Right atrium auricular region (tissue), 2 donors: ENCODE measurements around the gene PFN1. TPM values are rescaled to one million over a fixed set of nuclear protein-coding genes. Genes with fewer than 3 reads are reported as not detected.

Source experiments
- DNase-seq: peaks from one replicate; pipeline ENCODE4 v3.0.0-alpha.2; 2019; ENCODE audit warnings: low spot score
- H3K27ac ChIP-seq, 2 donors: fragments of 200-600 bp; sonication (generic); 1 replicate in 1 of 2; 2 replicates in 1 of 2; pipeline ENCODE4 v1.5.1; 2016 to 2019
- H3K27me3 ChIP-seq, 2 donors: fragments of 200-600 bp; sonication (generic); one replicate each; pipeline versions ENCODE4 v1.5.1 to v1.6.0; 2017 to 2019
- H3K36me3 ChIP-seq: fragments of 200-600 bp; sonication (generic); one replicate; pipeline ENCODE4 v1.5.1; 2016
- H3K4me1 ChIP-seq, 2 donors: fragments of 200-600 bp; sonication (generic); one replicate each; pipeline versions ENCODE4 v1.5.1 to v1.6.0; 2017 to 2019
- H3K4me3 ChIP-seq, 2 donors: fragments of 200-600 bp; sonication (generic); 1 replicate in 1 of 2; 2 replicates in 1 of 2; pipeline ENCODE4 v1.5.1; 2017 to 2019; ENCODE audit warnings: mild to moderate bottlenecking in 1 of 2, moderate library complexity in 1 of 2
- H3K9me3 ChIP-seq, 2 donors: fragments of 200-600 bp; sonication (generic); one replicate each; pipeline ENCODE4 v1.5.1; 2019
- total RNA-seq, 2 donors: library from RNA; depleted of rRNA; stranded (reverse); fragments of >200 nt; gene quantifications; one replicate each; pipeline ENCODE4 v1.1.0, GENCODE V29; 2016
- TF ChIP-seq, protein P1 (sequence below), 2 donors: fragments of 200-600 bp; sonication (generic); IDR thresholded peaks; one replicate each; pipeline ENCODE4 v1.5.1; 2019; ENCODE audit warnings: antibody characterized with exemption in 2 of 2

Gene PFN1
- total RNA-seq, 2 donors from 2014 or later = 218 to 425 TPM

DNA sequence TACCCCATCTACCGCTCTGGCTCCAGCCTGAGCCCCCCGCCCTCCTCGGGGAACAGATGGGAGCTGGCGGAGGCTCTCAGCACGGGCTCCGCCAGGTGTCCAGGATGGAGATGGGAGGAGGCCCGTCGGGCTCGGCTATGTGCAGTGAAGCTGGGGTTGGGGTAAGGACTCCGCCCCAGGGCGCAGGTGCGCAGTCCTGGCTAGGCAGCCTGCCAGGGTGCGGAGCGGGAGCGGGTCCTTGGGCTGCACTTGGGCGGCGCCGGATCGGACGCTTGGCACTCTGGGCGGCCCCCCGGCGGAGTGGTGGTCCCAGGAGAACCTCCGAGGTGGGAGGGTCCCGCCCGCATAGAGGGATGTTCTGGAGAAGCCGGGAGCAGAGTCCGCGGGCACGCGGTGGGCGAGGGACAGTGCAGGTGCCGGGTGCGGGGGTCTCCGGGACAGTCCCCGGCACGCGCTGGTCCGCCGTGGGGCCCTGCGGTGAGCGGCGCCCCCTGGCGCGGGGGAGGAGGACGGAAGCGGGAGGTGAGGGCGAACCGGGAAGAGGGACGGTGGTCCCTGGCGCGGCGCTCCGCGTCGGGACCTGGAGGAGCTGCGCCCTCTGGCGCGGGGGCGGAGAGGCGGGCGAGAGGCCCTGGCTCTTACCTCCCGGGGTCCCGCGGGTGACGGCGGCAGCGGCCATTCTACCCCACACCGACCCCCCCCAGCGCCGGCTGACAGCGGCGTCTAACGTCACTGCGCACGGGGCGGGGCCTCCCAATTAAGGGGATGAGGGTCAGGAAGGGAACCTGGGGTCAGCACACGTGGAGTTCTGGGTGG, 38.8 kb upstream of the PFN1 start, which contains the start of gene CAMTA2:
TSS of gene CAMTA2 (minus strand) at position 725 of the 816 bp plus-strand sequence. CDS start 1,453 bp downstream, outside the sequence.
- peak; percentile 89 for DNase-seq
- no peaks in the 10 kb centered on the region for H3K27me3 ChIP-seq
- no peaks in the 10 kb centered on the region for H3K9me3 ChIP-seq
- peak within 1 kb of the TSS; percentile 91 for H3K4me3 ChIP-seq
- H3K36me3 ChIP-seq = peaks cover 15% of the 10 kb centered on the region
- TF ChIP-seq, protein P1, sequence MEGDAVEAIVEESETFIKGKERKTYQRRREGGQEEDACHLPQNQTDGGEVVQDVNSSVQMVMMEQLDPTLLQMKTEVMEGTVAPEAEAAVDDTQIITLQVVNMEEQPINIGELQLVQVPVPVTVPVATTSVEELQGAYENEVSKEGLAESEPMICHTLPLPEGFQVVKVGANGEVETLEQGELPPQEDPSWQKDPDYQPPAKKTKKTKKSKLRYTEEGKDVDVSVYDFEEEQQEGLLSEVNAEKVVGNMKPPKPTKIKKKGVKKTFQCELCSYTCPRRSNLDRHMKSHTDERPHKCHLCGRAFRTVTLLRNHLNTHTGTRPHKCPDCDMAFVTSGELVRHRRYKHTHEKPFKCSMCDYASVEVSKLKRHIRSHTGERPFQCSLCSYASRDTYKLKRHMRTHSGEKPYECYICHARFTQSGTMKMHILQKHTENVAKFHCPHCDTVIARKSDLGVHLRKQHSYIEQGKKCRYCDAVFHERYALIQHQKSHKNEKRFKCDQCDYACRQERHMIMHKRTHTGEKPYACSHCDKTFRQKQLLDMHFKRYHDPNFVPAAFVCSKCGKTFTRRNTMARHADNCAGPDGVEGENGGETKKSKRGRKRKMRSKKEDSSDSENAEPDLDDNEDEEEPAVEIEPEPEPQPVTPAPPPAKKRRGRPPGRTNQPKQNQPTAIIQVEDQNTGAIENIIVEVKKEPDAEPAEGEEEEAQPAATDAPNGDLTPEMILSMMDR (IDR thresholded peaks at IDR 0.05) = peak; percentile 90 to 93
- peak within 1 kb of the TSS; percentile 96 to 97 for H3K27ac ChIP-seq
- H3K4me1 ChIP-seq = peaks cover 0 to 30% of the 10 kb centered on the region in 2 donors

DNA sequence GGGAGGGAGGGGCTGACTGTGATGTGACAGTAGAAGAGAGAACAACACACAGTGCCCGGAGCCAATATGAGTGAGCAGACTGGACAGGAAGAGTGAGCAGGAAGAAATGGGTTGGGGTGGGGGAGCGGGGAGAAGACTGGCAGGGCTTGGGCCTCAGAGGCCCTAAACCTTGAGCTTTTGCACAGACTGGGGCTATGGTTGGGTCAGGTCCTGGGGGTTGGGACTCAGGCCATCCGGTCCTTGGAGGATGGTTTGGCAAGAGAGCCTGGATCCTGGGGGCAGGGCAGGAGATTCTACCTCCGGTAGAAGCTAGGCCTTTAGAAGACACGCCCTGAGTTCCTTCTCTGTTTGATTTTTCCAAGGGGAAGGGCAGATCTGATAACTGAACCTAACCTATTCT, 38.1 kb upstream of the PFN1 start:
- no peaks in the 10 kb centered on the region for H3K9me3 ChIP-seq
- H3K36me3 ChIP-seq = peaks cover 15% of the 10 kb centered on the region
- H3K27me3 ChIP-seq = no peaks in the 10 kb centered on the region
- TF ChIP-seq, protein P1 (IDR thresholded peaks at IDR 0.05) = no peak
- H3K4me3 ChIP-seq = peak overlapping the region; percentile 91
- H3K4me1 ChIP-seq = peaks cover 0 to 30% of the 10 kb centered on the region in 2 donors
- peak overlapping the region; percentile 96 to 97 for H3K27ac ChIP-seq
- no peak for DNase-seq

DNA sequence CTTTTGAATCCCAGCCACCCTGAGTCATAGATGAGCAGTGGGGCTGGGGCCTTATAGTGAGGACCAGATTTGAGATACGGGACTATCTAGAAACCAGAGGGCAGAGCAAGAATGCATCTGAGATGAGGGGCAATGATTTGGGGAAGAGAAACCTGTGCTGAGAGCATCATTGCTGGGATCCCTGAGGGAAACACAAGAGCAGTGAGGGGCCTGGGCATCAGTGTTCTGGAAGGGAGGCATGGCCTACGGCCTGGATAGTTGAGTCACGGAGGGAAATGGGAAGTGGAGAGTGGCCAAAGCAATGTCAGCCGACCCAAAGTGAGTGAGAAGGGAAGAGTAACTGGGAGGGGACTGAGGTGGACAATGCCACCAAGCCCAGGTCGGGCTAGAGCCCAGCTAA, 34.0 kb upstream of the PFN1 start:
- no peaks in the 10 kb centered on the region for H3K9me3 ChIP-seq
- H3K27ac ChIP-seq = no peak overlapping the region
- H3K27me3 ChIP-seq = no peaks in the 10 kb centered on the region
- TF ChIP-seq, protein P1 (IDR thresholded peaks at IDR 0.05) = no peak
- no peak overlapping the region for H3K4me3 ChIP-seq
- H3K36me3 ChIP-seq = peaks cover 53% of the 10 kb centered on the region
- no peak for DNase-seq
- peaks cover 0 to 21% of the 10 kb centered on the region in 2 donors for H3K4me1 ChIP-seq

DNA sequence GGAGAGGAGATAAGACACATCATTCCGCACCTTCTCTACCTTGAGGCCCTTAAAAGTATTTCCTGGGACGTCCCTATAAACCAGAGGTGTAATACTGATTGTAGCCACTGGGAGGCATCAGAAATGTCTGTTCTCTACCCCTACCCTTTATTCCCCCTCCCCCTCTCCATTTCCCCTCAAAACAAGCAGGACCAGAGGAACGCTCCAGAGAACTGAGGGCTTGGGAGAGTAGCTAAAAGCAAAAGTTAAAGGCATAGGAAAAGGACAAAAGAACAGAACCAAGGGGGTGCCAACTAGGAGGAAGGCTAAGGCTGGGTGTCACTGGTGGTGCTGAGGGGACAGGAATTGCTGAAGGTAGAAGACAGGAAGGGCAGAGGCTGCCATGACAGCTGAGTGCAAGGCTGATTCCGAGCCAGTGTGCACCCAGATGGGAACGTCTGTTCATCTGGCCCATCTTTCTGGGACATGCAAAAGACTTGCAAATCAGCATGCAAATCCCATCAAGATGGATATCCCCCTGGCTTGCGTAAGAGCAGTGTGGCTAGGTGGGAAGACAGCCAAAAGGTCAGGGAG, 32.4 kb upstream of the PFN1 start:
- no peak overlapping the region for H3K4me3 ChIP-seq
- H3K27me3 ChIP-seq = no peaks in the 10 kb centered on the region
- peaks cover 0 to 7% of the 10 kb centered on the region in 2 donors for H3K4me1 ChIP-seq
- no peaks in the 10 kb centered on the region for H3K9me3 ChIP-seq
- DNase-seq = no peak
- TF ChIP-seq, protein P1 (IDR thresholded peaks at IDR 0.05) = peak; percentile 62 to 82
- H3K36me3 ChIP-seq = peaks cover 68% of the 10 kb centered on the region
- H3K27ac ChIP-seq = no peak overlapping the region

DNA sequence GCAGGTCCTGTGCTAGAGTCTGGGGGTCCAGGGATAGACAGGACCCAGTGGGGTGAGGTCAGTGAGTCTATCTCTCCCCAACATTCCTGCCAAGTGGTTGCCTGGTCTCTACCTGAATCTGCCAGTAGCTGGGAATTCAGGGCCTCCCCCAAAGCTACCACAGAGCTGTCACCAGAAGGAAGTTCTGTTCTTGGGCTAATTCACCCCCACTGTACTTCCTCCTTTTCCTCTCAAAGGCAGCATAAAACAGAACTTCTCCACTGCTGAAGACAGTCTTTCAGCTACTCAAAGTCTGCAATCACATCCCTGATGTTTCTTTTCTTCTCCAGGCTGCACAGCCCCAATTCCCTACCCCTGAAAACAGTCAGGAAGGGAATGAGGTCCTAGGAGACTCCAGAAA, 30.4 kb upstream of the PFN1 start:
- Histone ChIP-seq H3K4me1 (peaks cover 0 to 14% of the 10 kb centered on the region in 2 donors), H3K27ac (no peak overlapping the region), H3K36me3 (peaks cover 65% of the 10 kb centered on the region)

More for the DNA sequence above, 30.4 kb upstream of the PFN1 start:
- Histone ChIP-seq H3K4me3 (no peak overlapping the region), H3K9me3 (no peaks in the 10 kb centered on the region), H3K27me3 (no peaks in the 10 kb centered on the region)
- DNase-seq = no peak
- TF ChIP-seq, protein P1 (IDR thresholded peaks at IDR 0.05) = no peak
